NCI-H2196 treated with DMSO at 0.1 percent for 48 hours (cell line): Measurements from ENCODE around the gene ALPG.

Experiments used
- DNase-seq: peaks from one replicate; lab custom pipeline; 2025; ENCODE audit not compliant: unreplicated experiment; lab: John Stamatoyannopoulos, UW

The ALPG gene

GRCh38 chr2:232456296-232457120, 49.9 kb downstream of the ALPG start:
- no peak for DNase-seq

- no peak for DNase-seq
Observed at GRCh38 chr2:232457121-232458011, 50.7 kb downstream of the ALPG start.

GRCh38 chr2:232458051-232458660, 51.5 kb downstream of the ALPG start:
- no peak for DNase-seq

GRCh38 chr2:232458661-232459418, 52.2 kb downstream of the ALPG start:
- DNase-seq, result no peak

- DNase-seq, result no peak
Observed at GRCh38 chr2:232459419-232460035, 52.9 kb downstream of the ALPG start.

- DNase-seq, result no peak
Observed at GRCh38 chr2:232460171-232460570, 53.5 kb downstream of the ALPG start.
